Aorta (tissue), 5 donors: Measurements from ENCODE around the gene TRAP1. TPM values are rescaled to one million over a fixed set of nuclear protein-coding genes. Genes with fewer than 3 reads are reported as not detected.

ENCODE experiments used
- ATAC-seq: fragments of 200-7000 bp; cut with Tn5 transposase; one replicate; pipeline ENCODE4 v1.9.1; 2022; ENCODE audit warnings: moderate library complexity; ENCODE audit not compliant: low FRiP score
- DNase-seq, 2 donors: peaks; one replicate each; pipeline ENCODE4 v3.0.0-alpha.2; 2020
- H3K27ac ChIP-seq, 2 donors: one replicate each; pipeline ENCODE4 v1.5.1; 2013; ENCODE audit warnings: low read length in 2 of 2, mild to moderate bottlenecking in 2 of 2, moderate library complexity in 2 of 2, control low read depth in 1 of 2, inconsistent platforms in 1 of 2, low read depth in 1 of 2
- H3K27me3 ChIP-seq, 2 donors: one replicate each; pipeline ENCODE4 v1.6.1; 2013; ENCODE audit warnings: control low read depth in 1 of 2, low read length in 1 of 2, mild to moderate bottlenecking in 1 of 2, moderate library complexity in 1 of 2; ENCODE audit not compliant: insufficient read depth in 2 of 2, control insufficient read depth in 1 of 2
- H3K36me3 ChIP-seq, 2 donors: one replicate each; pipeline ENCODE4 v1.6.1; 2013; ENCODE audit warnings: control low read depth in 1 of 2, low read length in 1 of 2, mild to moderate bottlenecking in 1 of 2; ENCODE audit not compliant: insufficient read depth in 2 of 2, control insufficient read depth in 1 of 2
- H3K4me1 ChIP-seq, 2 donors: one replicate each; pipeline ENCODE4 v1.6.1; 2013; ENCODE audit warnings: low read length in 2 of 2, control low read depth in 1 of 2, mild to moderate bottlenecking in 1 of 2, moderate library complexity in 1 of 2; ENCODE audit not compliant: insufficient read depth in 2 of 2, control insufficient read depth in 1 of 2
- H3K4me3 ChIP-seq, 2 donors: one replicate each; pipeline ENCODE4 v1.5.1; 2013; ENCODE audit warnings: low read length in 2 of 2, control low read depth in 1 of 2, mild to moderate bottlenecking in 1 of 2
- H3K9me3 ChIP-seq: one replicate; pipeline ENCODE4 v1.6.1; 2013; ENCODE audit warnings: mild to moderate bottlenecking, low read length; ENCODE audit not compliant: control insufficient read depth
- WGBS, 2 donors: extraction: QIAGEN DNeasy Blood & Tissue Kit; methylation state at CpG; one replicate each; pipeline ENCODE4 v1.1.7; 2013; 5-methylcytosine and 5-hydroxymethylcytosine counted together
- intact Hi-C, 2 donors: fragments of 100-400 bp; cut with DNase I; formaldehyde crosslinking; loops; one replicate each; pipeline versions ENCODE4 v1.14.2 to v1.15.0; 2022
- polyA plus RNA-seq, 2 donors: library from polyadenylated mRNA; stranded (reverse); fragments of 200-250 nt; gene quantifications; one replicate each; pipeline ENCODE4 v1.2.3, GENCODE V29; 2013
- total RNA-seq, 2 donors: library from RNA; stranded (reverse); fragmentation: NEBNext Ultra II Directional; extraction: Animal tissue kit (Norgen Biotek cat#: 25700); gene quantifications; one replicate each; pipeline ENCODE4 v1.2.1, GENCODE V29; 2021
- donor health status: healthy with polysubstance abuse.
- donor health status: Bipolar disorder and iron deficiency.
- donor health status: DM: no; HTN: no; CAD: no.
- donor health status: DM: no; HTN: no; CAD: no.
- donor health status: DM: yes; HTN: yes; CAD: no.

TRAP1 gene
- total and polyA plus RNA-seq, 4 donors = 19.2 to 183 (median 58.6) TPM

- 91 to 92% methylated on average over 14 of the region's 14 CpGs for WGBS, 2 donors
- H3K4me3 ChIP-seq = no peak overlapping the region
- no peaks in the 10 kb centered on the region for H3K9me3 ChIP-seq
- H3K36me3 ChIP-seq = peaks cover 12 to 19% of the 10 kb centered on the region in 2 donors
- ATAC-seq (no peak), DNase-seq (peak in 1 of 2 donors; percentile 54)
- no peak overlapping the region for H3K27ac ChIP-seq
- no peaks in the 10 kb centered on the region for H3K4me1 ChIP-seq
- H3K27me3 ChIP-seq = no peaks in the 10 kb centered on the region
- intact Hi-C loops = no loop called here
Measured at GRCh38 chr16:3740186-3740585, 22.9 kb upstream of the TRAP1 start.

- ATAC-seq (no peak), DNase-seq (peak in 1 of 2 donors; percentile 39)
- no peaks in the 10 kb centered on the region for H3K4me1 ChIP-seq
- intact Hi-C loops = no loop called here
- H3K9me3 ChIP-seq = no peaks in the 10 kb centered on the region
- H3K36me3 ChIP-seq = peaks cover 12 to 19% of the 10 kb centered on the region in 2 donors
- WGBS, 2 donors = 83% methylated on average over 9 of the region's 9 CpGs
- H3K4me3 ChIP-seq = no peak overlapping the region
- no peak overlapping the region for H3K27ac ChIP-seq
- no peaks in the 10 kb centered on the region for H3K27me3 ChIP-seq
Measured at GRCh38 chr16:3739636-3740035, 22.3 kb upstream of the TRAP1 start.

- Histone ChIP-seq H3K9me3 (no peaks in the 10 kb centered on the region), H3K4me1 (no peaks in the 10 kb centered on the region), H3K27me3 (no peaks in the 10 kb centered on the region), H3K36me3 (peaks cover 12 to 22% of the 10 kb centered on the region in 2 donors), H3K4me3 (no peak overlapping the region), H3K27ac (no peak overlapping the region)
- DNase-seq = peak in 1 of 2 donors; percentile 20
- intact Hi-C loops = no loop called here
- WGBS, 2 donors = 89% methylated on average over 8 of the region's 8 CpGs
- no peak for ATAC-seq
Measured at GRCh38 chr16:3738541-3738940, 21.2 kb upstream of the TRAP1 start.

- peaks cover 9 to 21% of the 10 kb centered on the region in 2 donors for H3K36me3 ChIP-seq
- peak in 1 of 2 donors; percentile 24 for DNase-seq
Measured at GRCh38 chr16:3738128-3738527, 20.8 kb upstream of the TRAP1 start.

GRCh38 chr16:3737181-3737580 lies 19.9 kb upstream of the TRAP1 start:
- Histone ChIP-seq H3K9me3 (no peaks in the 10 kb centered on the region), H3K27ac (no peak overlapping the region), H3K27me3 (no peaks in the 10 kb centered on the region), H3K4me1 (no peaks in the 10 kb centered on the region), H3K36me3 (peaks cover 3 to 16% of the 10 kb centered on the region in 2 donors), H3K4me3 (no peak overlapping the region)
- DNase-seq = peak in 1 of 2 donors; percentile 49
- WGBS, 2 donors = 84 to 90% methylated on average over 8 of the region's 8 CpGs
- intact Hi-C loops = no loop called here
- ATAC-seq = no peak

More at GRCh38 chr16:3738128-3738527, 20.8 kb upstream of the TRAP1 start:
- no peaks in the 10 kb centered on the region for H3K9me3 ChIP-seq
- ATAC-seq = no peak
- 92 to 95% methylated on average over 5 of the region's 5 CpGs for WGBS, 2 donors
- no peaks in the 10 kb centered on the region for H3K4me1 ChIP-seq
- no peaks in the 10 kb centered on the region for H3K27me3 ChIP-seq
- intact Hi-C loops = no loop called here
- H3K27ac ChIP-seq = no peak overlapping the region
- H3K4me3 ChIP-seq = no peak overlapping the region

GRCh38 chr16:3736116-3736515 lies 18.8 kb upstream of the TRAP1 start:
- ATAC-seq = no peak
- DNase-seq = peak in 1 of 2 donors; percentile 45
- intact Hi-C loops = no loop called here
- H3K4me1 ChIP-seq = no peaks in the 10 kb centered on the region
- no peaks in the 10 kb centered on the region for H3K27me3 ChIP-seq
- peaks cover 3 to 22% of the 10 kb centered on the region in 2 donors for H3K36me3 ChIP-seq
- H3K4me3 ChIP-seq = no peak overlapping the region
- 88 to 93% methylated on average over 6 of the region's 6 CpGs for WGBS, 2 donors
- no peak overlapping the region for H3K27ac ChIP-seq
- H3K9me3 ChIP-seq = no peaks in the 10 kb centered on the region

- H3K9me3 ChIP-seq = no peaks in the 10 kb centered on the region
- no peaks in the 10 kb centered on the region for H3K4me1 ChIP-seq
- intact Hi-C loops = no loop called here
- H3K27me3 ChIP-seq = no peaks in the 10 kb centered on the region
- H3K4me3 ChIP-seq = no peak overlapping the region
- ATAC-seq (no peak), DNase-seq (peak in 1 of 2 donors; percentile 49)
- peaks cover 3 to 24% of the 10 kb centered on the region in 2 donors for H3K36me3 ChIP-seq
- WGBS, 2 donors = 96% methylated on average over 13 of the region's 13 CpGs
- H3K27ac ChIP-seq = no peak overlapping the region
Measured at GRCh38 chr16:3735541-3735940, 18.2 kb upstream of the TRAP1 start.

GRCh38 chr16:3734758-3735221 lies 17.5 kb upstream of the TRAP1 start:
- Histone ChIP-seq H3K9me3 (no peaks in the 10 kb centered on the region), H3K27ac (no peak overlapping the region), H3K36me3 (peaks cover 3 to 24% of the 10 kb centered on the region in 2 donors), H3K27me3 (no peaks in the 10 kb centered on the region), H3K4me1 (no peaks in the 10 kb centered on the region), H3K4me3 (no peak overlapping the region)
- no peak for ATAC-seq
- DNase-seq = peak in 1 of 2 donors; percentile 54
- 96% methylated on average over 25 of the region's 25 CpGs for WGBS, 2 donors
- intact Hi-C loops = no loop called here

GRCh38 chr16:3734084-3734757 lies 16.9 kb upstream of the TRAP1 start:
- H3K36me3 ChIP-seq = peaks cover 3 to 28% of the 10 kb centered on the region in 2 donors
- ATAC-seq (no peak), DNase-seq (peak in 1 of 2 donors; percentile 70)
- H3K27me3 ChIP-seq = no peaks in the 10 kb centered on the region
- H3K9me3 ChIP-seq = no peaks in the 10 kb centered on the region
- no peak overlapping the region for H3K27ac ChIP-seq
- no peak overlapping the region for H3K4me3 ChIP-seq
- intact Hi-C loops = no loop called here
- WGBS, 2 donors = 97 to 98% methylated on average over 27 of the region's 27 CpGs
- no peaks in the 10 kb centered on the region for H3K4me1 ChIP-seq
